GM12878 (cell line): ENCODE data around the gene FGGY. TPM values are rescaled to one million over a fixed set of nuclear protein-coding genes. Genes with fewer than 3 reads are reported as not detected.

Experiments used
- ATAC-seq: fragments of 200-7000 bp; cut with Tn5 transposase; 3 replicates; pipeline ENCODE4 v1.9.1; 2020; ENCODE audit warnings: mild to moderate bottlenecking, moderate library complexity
- BruUV-seq: library from RNA; stranded (reverse); fragments of 400-500 nt; replicated peaks from 2 replicates; lab custom pipeline; 2021; lab: Mats Ljungman, UMichigan
- CTCF ChIA-PET: fragments of 300-600 bp; sonication (Branson Sonifier 250); formaldehyde crosslinking; extraction: SDS; loops from one replicate; lab custom pipeline; 2021; ENCODE audit warnings: inconsistent platforms; lab: Yijun Ruan, JAX
- POLR2A ChIA-PET: fragments of 350-600 bp; formaldehyde crosslinking; extraction: SDS; loops from one replicate; lab custom pipeline; 2021; ENCODE audit warnings: inconsistent platforms; lab: Charles Lee
- RAD21 ChIA-PET: fragments of 300-600 bp; sonication (Branson Sonifier 250); formaldehyde crosslinking; loops from one replicate; lab custom pipeline; 2023; ENCODE audit warnings: antibody characterized with exemption; ENCODE audit not compliant: unreplicated experiment; lab: Charles Lee
- SMC1A ChIA-PET: fragments of 300-600 bp; sonication (Branson Sonifier 250); formaldehyde crosslinking; loops from one replicate; lab custom pipeline; 2023; ENCODE audit not compliant: unreplicated experiment, uncharacterized antibody; lab: Charles Lee
- DNase-seq: peaks from one replicate; pipeline ENCODE4 v3.0.0-alpha.2; 2011; ENCODE audit warnings: low read depth, low spot score
- FAIRE-seq: peaks from 3 replicates; lab custom pipeline; 2011; peaks lifted over from hg19 to GRCh38; lab: Jason Lieb, UNC
- H2AFZ ChIP-seq: 2 replicates; pipeline ENCODE4 v1.6.0; 2011; ENCODE audit warnings: low read depth, low read length, control low read depth; ENCODE audit not compliant: control insufficient read depth
- H3K27ac ChIP-seq: 2 replicates; pipeline ENCODE4 v1.5.1; 2011; ENCODE audit warnings: control low read depth; ENCODE audit not compliant: control insufficient read depth, insufficient read depth
- H3K27me3 ChIP-seq, 2 experiments: replicated peaks in 1 of 2; 2 replicates each; pipeline versions ENCODE4 v1.6.0 to v1.6.1; 2011; ENCODE audit warnings: low read length in 1 of 2; ENCODE audit not compliant: control insufficient read depth in 2 of 2, insufficient read depth in 2 of 2
- H3K36me3 ChIP-seq, 2 experiments: 2 replicates each; pipeline ENCODE4 v1.5.1; 2011; ENCODE audit warnings: low read length in 1 of 2; ENCODE audit not compliant: control insufficient read depth in 2 of 2, insufficient read depth in 2 of 2
- H3K4me1 ChIP-seq: 2 replicates; pipeline ENCODE4 v1.6.1; 2011; ENCODE audit warnings: mild to moderate bottlenecking, low read length, moderate library complexity, mixed read lengths; ENCODE audit not compliant: control insufficient read depth, insufficient read depth
- H3K4me2 ChIP-seq: 2 replicates; pipeline ENCODE4 v1.6.0; 2011; ENCODE audit warnings: control low read depth; ENCODE audit not compliant: control insufficient read depth, insufficient read depth
- H3K4me3 ChIP-seq: fragments of 200-600 bp; sonication (generic); 2 replicates; pipeline ENCODE4 v1.5.1; 2016
- H3K79me2 ChIP-seq: 2 replicates; pipeline ENCODE4 v1.6.0; 2011; ENCODE audit warnings: low read length; ENCODE audit not compliant: control insufficient read depth, insufficient read depth
- H3K9ac ChIP-seq: 2 replicates; pipeline ENCODE4 v1.8.0; 2011; ENCODE audit warnings: low read length, control low read depth, mixed read lengths; ENCODE audit not compliant: control insufficient read depth, insufficient read depth
- H3K9me3 ChIP-seq: replicated peaks from 3 replicates; pipeline ENCODE4 v1.5.1; 2011; ENCODE audit warnings: mild to moderate bottlenecking, low read length; ENCODE audit not compliant: control insufficient read depth, insufficient read depth
- H4K20me1 ChIP-seq: 2 replicates; pipeline ENCODE4 v1.6.0; 2011; ENCODE audit not compliant: control insufficient read depth, insufficient read depth
- HCFC1 ChIP-seq: fragments of 150-350 bp; IDR thresholded peaks from 2 replicates; pipeline ENCODE4 v1.6.1; 2014; ENCODE audit warnings: low read length
- NFXL1 ChIP-seq: fragments of 450-650 bp; IDR thresholded peaks from 2 replicates; pipeline ENCODE4 v1.6.1; 2017; ENCODE audit warnings: antibody characterized with exemption, mild to moderate bottlenecking, borderline replicate concordance
- POLR2AphosphoS2 ChIP-seq: IDR thresholded peaks from 2 replicates; pipeline ENCODE4 v1.6.1; 2011; ENCODE audit warnings: low read depth, mild to moderate bottlenecking, low read length, improper control_type of control experiment, moderate library complexity
- POLR2AphosphoS5 ChIP-seq: IDR thresholded peaks from 2 replicates; pipeline ENCODE4 v1.6.1; 2011; ENCODE audit warnings: mild to moderate bottlenecking, low read length, inconsistent platforms
- RAD21 ChIP-seq: IDR thresholded peaks from 2 replicates; pipeline ENCODE4 v1.6.1; 2011; ENCODE audit warnings: mild to moderate bottlenecking, low read depth, low read length, moderate library complexity; ENCODE audit not compliant: insufficient read depth
- SIX5 ChIP-seq: IDR thresholded peaks from 2 replicates; pipeline ENCODE4 v1.6.1; 2011; ENCODE audit warnings: mild to moderate bottlenecking, low read depth, low read length, moderate library complexity; ENCODE audit not compliant: severe bottlenecking
- SREBF1 ChIP-seq: IDR thresholded peaks from 2 replicates; pipeline ENCODE4 v1.6.1; 2012; ENCODE audit warnings: mild to moderate bottlenecking, low read length
- WGBS: methylation state at CpG from one replicate; pipeline ENCODE4 v1.1.6; 2016; ENCODE audit warnings: low lambda C conversion rate; ENCODE audit not compliant: insufficient replicate concordance, insufficient coverage; ENCODE audit errors: missing lambda C conversion rate; 5-methylcytosine and 5-hydroxymethylcytosine counted together
- in situ Hi-C: fragments of 300-500 bp; cut with MboI; formaldehyde crosslinking; loops from 9 replicates; pipeline ENCODE4 v1.14.3; 2018; ENCODE audit warnings: mixed read lengths
- intact Hi-C: fragments of 100-400 bp; cut with micrococcal nuclease; formaldehyde crosslinking; loops from one replicate; pipeline ENCODE4 v1.14.2; 2022; ENCODE audit not compliant: unreplicated experiment
- polyA plus RNA-seq, 11 experiments: library from polyadenylated mRNA; depleted of rRNA in 4 of 11; unstranded in 6 of 11; stranded (reverse) in 5 of 11; fragments of >200 nt; fragmentation: Nextera tagmentation in 4 of 11; fragmentation: Illumina TruSeq in 1 of 11; extraction: Ambion mirVana in 4 of 11; extraction: Trizol in 1 of 11; gene quantifications; 1 replicate in 1 of 11; 2 replicates in 10 of 11; pipeline versions ENCODE4 v1.2.1 to v1.2.3, GENCODE V29; 2011 to 2016; ENCODE audit warnings: inconsistent platforms in 2 of 11, missing spikeins in 2 of 11, low read depth in 1 of 11
- total RNA-seq, 4 experiments: library from RNA; depleted of rRNA in 3 of 4; stranded (reverse); fragments of >200 nt in 3 of 4; fragmentation: Illumina TruSeq in 1 of 4; extraction: Trizol in 1 of 4; gene quantifications; 2 replicates each; pipeline versions ENCODE4 v1.2.1 to v1.2.3, GENCODE V29; 2013 to 2021
- TF ChIP-seq, protein P1 (sequence below): fragments of 450-650 bp; IDR thresholded peaks from 2 replicates; pipeline ENCODE4 v1.6.1; 2017; ENCODE audit warnings: mild to moderate bottlenecking, moderate library complexity
- TF ChIP-seq, protein P2 (sequence below): fragments of 450-650 bp; formaldehyde crosslinking; IDR thresholded peaks from 2 replicates; pipeline ENCODE4 v1.4.0; 2022; ENCODE audit warnings: mild to moderate bottlenecking, moderate library complexity
- TF ChIP-seq, protein P3 (sequence below): IDR thresholded peaks from 2 replicates; pipeline ENCODE4 v1.6.1; 2011; ENCODE audit warnings: mild to moderate bottlenecking, low read depth, low read length, moderate library complexity; ENCODE audit not compliant: insufficient replicate concordance
- TF ChIP-seq, protein P4 (sequence below), 3 experiments: IDR thresholded peaks in 2 of 3; conservative IDR thresholded peaks in 1 of 3; 2 replicates each; pipeline ENCODE4 v1.5.1; 2011; ENCODE audit warnings: low read depth in 3 of 3, low read length in 3 of 3, mild to moderate bottlenecking in 3 of 3, control low read depth in 2 of 3, moderate library complexity in 2 of 3, inconsistent platforms in 1 of 3, mixed read lengths in 1 of 3; ENCODE audit not compliant: control insufficient read depth in 2 of 3, insufficient read depth in 1 of 3; ENCODE audit errors: extremely low read depth in 1 of 3

FGGY gene
- total and polyA plus RNA-seq, 10 of the 15 experiments (the other 5 are each of a cell fraction or from before 2014, with no cell fraction given): 6.2 to 11.9 (median 7.5) TPM

DNA sequence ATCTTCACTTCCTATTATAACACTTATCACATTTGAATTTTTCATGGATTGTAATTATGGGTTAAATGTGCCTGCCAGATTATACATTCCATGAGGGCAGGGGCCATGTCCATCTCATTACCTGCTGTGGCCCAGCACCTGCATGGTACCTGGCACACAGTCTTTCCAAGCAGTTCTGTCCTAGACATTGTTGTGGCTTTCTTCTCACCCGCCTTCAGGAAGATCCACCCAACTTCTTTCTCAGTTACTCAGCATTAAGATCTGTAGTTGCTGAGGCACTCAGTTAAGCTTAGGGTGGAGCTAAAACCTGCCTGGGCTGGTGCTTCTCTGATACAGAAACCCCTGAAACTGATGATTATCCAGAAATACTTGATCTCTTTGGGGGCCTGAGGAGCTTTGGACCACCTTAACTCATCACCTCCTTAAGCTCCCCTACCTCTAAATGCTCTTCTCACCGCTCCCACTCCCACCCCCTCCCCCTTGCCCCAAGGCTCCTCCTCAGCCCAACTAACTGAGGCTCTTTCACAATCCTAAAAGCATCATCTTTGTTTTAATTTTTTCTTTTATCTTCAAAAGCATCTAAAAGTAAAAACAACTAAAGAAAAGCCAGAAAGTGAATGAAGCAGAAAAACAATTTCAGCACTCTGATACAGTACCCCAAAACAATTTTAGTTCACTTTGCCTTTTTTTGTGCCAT lies 190.6 kb downstream of the FGGY start (continued):
- TF ChIP-seq, protein P1, sequence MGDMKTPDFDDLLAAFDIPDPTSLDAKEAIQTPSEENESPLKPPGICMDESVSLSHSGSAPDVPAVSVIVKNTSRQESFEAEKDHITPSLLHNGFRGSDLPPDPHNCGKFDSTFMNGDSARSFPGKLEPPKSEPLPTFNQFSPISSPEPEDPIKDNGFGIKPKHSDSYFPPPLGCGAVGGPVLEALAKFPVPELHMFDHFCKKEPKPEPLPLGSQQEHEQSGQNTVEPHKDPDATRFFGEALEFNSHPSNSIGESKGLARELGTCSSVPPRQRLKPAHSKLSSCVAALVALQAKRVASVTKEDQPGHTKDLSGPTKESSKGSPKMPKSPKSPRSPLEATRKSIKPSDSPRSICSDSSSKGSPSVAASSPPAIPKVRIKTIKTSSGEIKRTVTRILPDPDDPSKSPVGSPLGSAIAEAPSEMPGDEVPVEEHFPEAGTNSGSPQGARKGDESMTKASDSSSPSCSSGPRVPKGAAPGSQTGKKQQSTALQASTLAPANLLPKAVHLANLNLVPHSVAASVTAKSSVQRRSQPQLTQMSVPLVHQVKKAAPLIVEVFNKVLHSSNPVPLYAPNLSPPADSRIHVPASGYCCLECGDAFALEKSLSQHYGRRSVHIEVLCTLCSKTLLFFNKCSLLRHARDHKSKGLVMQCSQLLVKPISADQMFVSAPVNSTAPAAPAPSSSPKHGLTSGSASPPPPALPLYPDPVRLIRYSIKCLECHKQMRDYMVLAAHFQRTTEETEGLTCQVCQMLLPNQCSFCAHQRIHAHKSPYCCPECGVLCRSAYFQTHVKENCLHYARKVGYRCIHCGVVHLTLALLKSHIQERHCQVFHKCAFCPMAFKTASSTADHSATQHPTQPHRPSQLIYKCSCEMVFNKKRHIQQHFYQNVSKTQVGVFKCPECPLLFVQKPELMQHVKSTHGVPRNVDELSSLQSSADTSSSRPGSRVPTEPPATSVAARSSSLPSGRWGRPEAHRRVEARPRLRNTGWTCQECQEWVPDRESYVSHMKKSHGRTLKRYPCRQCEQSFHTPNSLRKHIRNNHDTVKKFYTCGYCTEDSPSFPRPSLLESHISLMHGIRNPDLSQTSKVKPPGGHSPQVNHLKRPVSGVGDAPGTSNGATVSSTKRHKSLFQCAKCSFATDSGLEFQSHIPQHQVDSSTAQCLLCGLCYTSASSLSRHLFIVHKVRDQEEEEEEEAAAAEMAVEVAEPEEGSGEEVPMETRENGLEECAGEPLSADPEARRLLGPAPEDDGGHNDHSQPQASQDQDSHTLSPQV: no peak

DNA sequence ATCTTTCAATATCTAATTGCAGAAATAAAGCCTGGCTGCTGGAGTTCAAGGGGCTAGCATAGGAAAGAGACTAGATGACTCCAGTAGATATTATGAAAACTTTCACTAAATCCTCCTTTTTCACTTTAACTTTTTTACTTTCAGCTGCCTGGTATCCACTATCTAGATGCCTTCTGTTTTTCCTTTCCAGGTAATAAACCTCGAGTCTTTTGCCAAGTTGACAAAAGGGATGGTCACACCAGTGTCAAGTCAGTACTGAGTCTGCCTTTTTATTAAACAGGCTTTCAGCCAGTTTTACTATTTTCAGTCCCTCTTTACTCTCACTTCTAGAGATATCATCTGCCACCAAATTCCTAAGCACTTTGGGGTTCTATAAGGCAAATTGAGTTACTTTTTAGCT lies 195.6 kb downstream of the FGGY start:
- Histone ChIP-seq H3K4me2 (no peak overlapping the region), H3K4me1 (no peaks in the 10 kb centered on the region), H3K27me3 (no peaks in the 10 kb centered on the region), H3K4me3 (no peak overlapping the region), H2AFZ (no peak overlapping the region), H3K27ac (no peak overlapping the region), H3K79me2 (no peaks in the 10 kb centered on the region), H4K20me1 (no peaks in the 10 kb centered on the region), H3K36me3 (no peaks in the 10 kb centered on the region), H3K9ac (no peak overlapping the region), H3K9me3 (no peaks in the 10 kb centered on the region)
- in situ Hi-C loops (no loop called here), intact Hi-C loops (no loop called here)
- SMC1A ChIA-PET: no interaction called here
- DNase-seq: no peak
- POLR2A ChIA-PET: no interaction called here
- BruUV-seq: no TSS peak
- 14% methylated on average over 1 of the region's 1 CpG for WGBS
- CTCF ChIA-PET: no interaction called here
- no peak for ATAC-seq
- RAD21 ChIA-PET: no interaction called here
- FAIRE-seq: no peak
- TF ChIP-seq SREBF1: no peak
- TF ChIP-seq HCFC1: no peak
- no peak for TF ChIP-seq RAD21
- TF ChIP-seq POLR2AphosphoS2: no peak
- TF ChIP-seq, protein P2, sequence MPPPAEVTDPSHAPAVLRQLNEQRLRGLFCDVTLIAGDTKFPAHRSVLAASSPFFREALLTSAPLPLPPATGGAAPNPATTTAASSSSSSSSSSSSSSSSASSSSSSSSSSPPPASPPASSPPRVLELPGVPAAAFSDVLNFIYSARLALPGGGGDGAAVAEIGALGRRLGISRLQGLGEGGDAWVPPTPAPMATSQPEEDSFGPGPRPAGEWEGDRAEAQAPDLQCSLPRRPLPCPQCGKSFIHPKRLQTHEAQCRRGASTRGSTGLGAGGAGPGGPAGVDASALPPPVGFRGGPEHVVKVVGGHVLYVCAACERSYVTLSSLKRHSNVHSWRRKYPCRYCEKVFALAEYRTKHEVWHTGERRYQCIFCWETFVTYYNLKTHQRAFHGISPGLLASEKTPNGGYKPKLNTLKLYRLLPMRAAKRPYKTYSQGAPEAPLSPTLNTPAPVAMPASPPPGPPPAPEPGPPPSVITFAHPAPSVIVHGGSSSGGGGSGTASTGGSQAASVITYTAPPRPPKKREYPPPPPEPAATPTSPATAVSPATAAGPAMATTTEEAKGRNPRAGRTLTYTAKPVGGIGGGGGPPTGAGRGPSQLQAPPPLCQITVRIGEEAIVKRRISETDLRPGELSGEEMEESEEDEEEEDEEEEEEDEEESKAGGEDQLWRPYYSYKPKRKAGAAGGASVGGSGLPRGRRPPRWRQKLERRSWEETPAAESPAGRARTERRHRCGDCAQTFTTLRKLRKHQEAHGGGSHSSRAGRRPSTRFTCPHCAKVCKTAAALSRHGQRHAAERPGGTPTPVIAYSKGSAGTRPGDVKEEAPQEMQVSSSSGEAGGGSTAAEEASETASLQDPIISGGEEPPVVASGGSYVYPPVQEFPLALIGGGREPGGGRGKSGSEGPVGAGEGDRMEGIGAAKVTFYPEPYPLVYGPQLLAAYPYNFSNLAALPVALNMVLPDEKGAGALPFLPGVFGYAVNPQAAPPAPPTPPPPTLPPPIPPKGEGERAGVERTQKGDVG: no peak
- TF ChIP-seq NFXL1: no peak
- no peak for TF ChIP-seq POLR2AphosphoS5
- TF ChIP-seq, protein P3, sequence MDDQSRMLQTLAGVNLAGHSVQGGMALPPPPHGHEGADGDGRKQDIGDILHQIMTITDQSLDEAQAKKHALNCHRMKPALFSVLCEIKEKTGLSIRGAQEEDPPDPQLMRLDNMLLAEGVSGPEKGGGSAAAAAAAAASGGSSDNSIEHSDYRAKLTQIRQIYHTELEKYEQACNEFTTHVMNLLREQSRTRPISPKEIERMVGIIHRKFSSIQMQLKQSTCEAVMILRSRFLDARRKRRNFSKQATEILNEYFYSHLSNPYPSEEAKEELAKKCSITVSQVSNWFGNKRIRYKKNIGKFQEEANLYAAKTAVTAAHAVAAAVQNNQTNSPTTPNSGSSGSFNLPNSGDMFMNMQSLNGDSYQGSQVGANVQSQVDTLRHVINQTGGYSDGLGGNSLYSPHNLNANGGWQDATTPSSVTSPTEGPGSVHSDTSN: no peak
- TF ChIP-seq, protein P4, sequence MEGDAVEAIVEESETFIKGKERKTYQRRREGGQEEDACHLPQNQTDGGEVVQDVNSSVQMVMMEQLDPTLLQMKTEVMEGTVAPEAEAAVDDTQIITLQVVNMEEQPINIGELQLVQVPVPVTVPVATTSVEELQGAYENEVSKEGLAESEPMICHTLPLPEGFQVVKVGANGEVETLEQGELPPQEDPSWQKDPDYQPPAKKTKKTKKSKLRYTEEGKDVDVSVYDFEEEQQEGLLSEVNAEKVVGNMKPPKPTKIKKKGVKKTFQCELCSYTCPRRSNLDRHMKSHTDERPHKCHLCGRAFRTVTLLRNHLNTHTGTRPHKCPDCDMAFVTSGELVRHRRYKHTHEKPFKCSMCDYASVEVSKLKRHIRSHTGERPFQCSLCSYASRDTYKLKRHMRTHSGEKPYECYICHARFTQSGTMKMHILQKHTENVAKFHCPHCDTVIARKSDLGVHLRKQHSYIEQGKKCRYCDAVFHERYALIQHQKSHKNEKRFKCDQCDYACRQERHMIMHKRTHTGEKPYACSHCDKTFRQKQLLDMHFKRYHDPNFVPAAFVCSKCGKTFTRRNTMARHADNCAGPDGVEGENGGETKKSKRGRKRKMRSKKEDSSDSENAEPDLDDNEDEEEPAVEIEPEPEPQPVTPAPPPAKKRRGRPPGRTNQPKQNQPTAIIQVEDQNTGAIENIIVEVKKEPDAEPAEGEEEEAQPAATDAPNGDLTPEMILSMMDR (IDR thresholded peaks at IDR 0.05 in 2 of 3, conservative IDR thresholded peaks at IDR 0.05 in 1 of 3; ENCODE audit: control insufficient read depth in 2 of 3, extremely low read depth in 1 of 3, insufficient read depth in 1 of 3, low read depth in 3 of 3, low read length in 3 of 3): no peak
- no peak for TF ChIP-seq SIX5
